Measurements from ENCODE around the gene KIAA1671.
"Not testable (repeated sequence)": the region's sequence is repeated elsewhere in the genome, so short reads cannot be mapped to it uniquely, and the experiment has no call there.

Gene KIAA1671

DNA sequence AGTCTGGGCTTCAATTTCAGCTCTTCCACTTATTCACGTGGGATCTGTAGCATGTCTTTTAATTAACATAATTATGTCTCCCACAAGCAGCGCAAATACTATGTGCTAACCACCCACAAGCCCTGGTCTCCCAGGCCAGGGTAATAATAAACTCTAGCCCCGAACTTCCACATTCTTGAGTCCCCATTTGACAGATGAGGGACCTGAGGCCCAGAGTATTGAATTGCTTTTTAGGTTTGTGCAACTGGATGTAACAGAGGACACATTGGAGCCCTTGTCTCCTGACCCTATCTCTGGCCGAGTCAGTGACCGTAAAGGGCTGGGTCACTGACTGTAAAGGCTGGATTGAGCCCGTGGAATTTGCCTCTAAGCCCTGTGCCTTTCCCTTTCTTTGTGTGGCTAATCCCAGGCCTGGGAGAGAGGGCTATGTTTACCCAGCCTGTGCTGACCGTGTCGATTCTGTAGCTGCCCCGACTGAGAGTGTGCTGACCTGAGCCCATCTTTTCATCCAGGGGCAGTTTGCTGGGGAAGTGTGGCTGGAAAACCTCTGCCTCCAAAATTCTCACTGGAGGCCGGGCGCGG lies 270.8 kb downstream of the KIAA1671 start:
- WGBS (ENCODE audit: extremely low coverage, insufficient coverage, insufficient read length) = no CpG with 5 or more reads among the region's 12 CpGs
- Histone ChIP-seq H3K79me2 (ENCODE audit: control insufficient read depth, insufficient read depth, low read length, poor library complexity) (no peaks in the 10 kb centered on the region), H2BK120ac (ENCODE audit: insufficient read depth, low read length, poor library complexity) (no peak overlapping the region)

DNA sequence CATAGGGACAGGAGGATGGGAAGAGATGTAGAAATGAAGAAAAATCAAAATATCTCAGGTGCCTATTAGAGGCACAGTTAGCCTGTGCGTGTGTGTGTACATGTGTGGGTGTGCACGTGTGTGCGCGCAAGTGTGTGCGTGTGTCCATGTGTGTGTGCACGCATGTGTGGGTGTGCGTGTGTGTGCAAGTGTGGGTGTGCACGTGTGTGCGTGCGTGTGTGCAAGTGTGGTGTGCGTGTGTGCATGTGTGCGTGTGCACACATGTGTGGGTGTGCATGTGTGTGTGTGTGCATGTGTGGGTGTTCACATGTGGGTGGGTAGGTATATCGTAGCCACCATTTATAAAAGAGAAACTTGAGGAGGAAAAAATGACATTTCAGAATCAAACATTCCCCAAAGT lies 276.3 kb downstream of the KIAA1671 start:
- Histone ChIP-seq H2BK12ac (ENCODE audit: low read length) (no peak overlapping the region), H4K91ac (ENCODE audit: low read depth, low read length) (no peak overlapping the region), H3K4me3 (ENCODE audit: low read depth, low read length) (peak overlapping the region; percentile 63), H4K8ac (ENCODE audit: low read depth, low read length) (no peak overlapping the region), H3K4ac (ENCODE audit: low read depth, low read length) (no peak overlapping the region), H3K14ac (ENCODE audit: low read length) (no peak overlapping the region), H3K23ac (ENCODE audit: low read length) (no peak overlapping the region), H3K9ac (ENCODE audit: low read length) (no peak overlapping the region), H3K9me3 (ENCODE audit: insufficient read depth, low read depth, low read length) (peaks cover 2% of the 10 kb centered on the region), H3K79me2 (ENCODE audit: control insufficient read depth, insufficient read depth, low read length, poor library complexity) (no peaks in the 10 kb centered on the region), H2AK5ac (ENCODE audit: low read length) (no peak overlapping the region), H3K4me1 (ENCODE audit: control insufficient read depth in 1 of 2, insufficient read depth in 2 of 2, low read length in 2 of 2) (no peaks in the 10 kb centered on the region), H4K12ac (ENCODE audit: low read depth, low read length) (no peak overlapping the region), H3K36me3 (ENCODE audit: control insufficient read depth in 1 of 2, insufficient read depth in 2 of 2, low read length in 2 of 2) (no peaks in the 10 kb centered on the region), H3K79me1 (ENCODE audit: low read length) (no peaks in the 10 kb centered on the region), H3K4me2 (ENCODE audit: low read length) (no peak overlapping the region), H3K27me3 (ENCODE audit: insufficient read depth, low read length) (no peaks in the 10 kb centered on the region), H3K27ac (ENCODE audit: low read depth, low read length) (no peak overlapping the region), H3K18ac (ENCODE audit: low read length) (no peak overlapping the region), H2BK120ac (ENCODE audit: insufficient read depth, low read length, poor library complexity) (no peak overlapping the region), H2AFZ (ENCODE audit: insufficient read depth, low read length, poor library complexity) (no peak overlapping the region), H2BK5ac (ENCODE audit: low read depth, low read length, poor library complexity) (no peak overlapping the region)
- no CpG with 5 or more reads among the region's 13 CpGs for WGBS (ENCODE audit: extremely low coverage, insufficient coverage, insufficient read length)
- no peak for DNase-seq

More for the DNA sequence above, 270.8 kb downstream of the KIAA1671 start:
- Histone ChIP-seq H2BK12ac (ENCODE audit: low read length) (no peak overlapping the region), H3K9ac (ENCODE audit: low read length) (no peak overlapping the region), H2BK5ac (ENCODE audit: low read depth, low read length, poor library complexity) (no peak overlapping the region), H4K8ac (ENCODE audit: low read depth, low read length) (no peak overlapping the region), H3K4ac (ENCODE audit: low read depth, low read length) (no peak overlapping the region), H3K9me3 (ENCODE audit: insufficient read depth, low read depth, low read length) (no peaks in the 10 kb centered on the region), H3K79me1 (ENCODE audit: low read length) (no peaks in the 10 kb centered on the region), H3K14ac (ENCODE audit: low read length) (no peak overlapping the region), H3K27ac (ENCODE audit: low read depth, low read length) (no peak overlapping the region), H3K36me3 (ENCODE audit: control insufficient read depth in 1 of 2, insufficient read depth in 2 of 2, low read length in 2 of 2) (no peaks in the 10 kb centered on the region), H3K23ac (ENCODE audit: low read length) (no peak overlapping the region), H2AFZ (ENCODE audit: insufficient read depth, low read length, poor library complexity) (no peak overlapping the region), H3K27me3 (ENCODE audit: insufficient read depth, low read length) (no peaks in the 10 kb centered on the region), H4K91ac (ENCODE audit: low read depth, low read length) (no peak overlapping the region), H4K12ac (ENCODE audit: low read depth, low read length) (no peak overlapping the region), H3K4me1 (ENCODE audit: control insufficient read depth in 1 of 2, insufficient read depth in 2 of 2, low read length in 2 of 2) (no peaks in the 10 kb centered on the region), H3K4me3 (ENCODE audit: low read depth, low read length) (no peak overlapping the region), H2AK5ac (ENCODE audit: low read length) (no peak overlapping the region), H3K4me2 (ENCODE audit: low read length) (no peak overlapping the region), H3K18ac (ENCODE audit: low read length) (no peak overlapping the region)
- DNase-seq = no peak

- not testable (repeated sequence) for H3K27me3 ChIP-seq (ENCODE audit: insufficient read depth, low read length); H3K4ac ChIP-seq (ENCODE audit: low read depth, low read length); H2BK12ac ChIP-seq (ENCODE audit: low read length); H2AFZ ChIP-seq (ENCODE audit: insufficient read depth, low read length, poor library complexity); H3K4me1 ChIP-seq (ENCODE audit: control insufficient read depth in 1 of 2, insufficient read depth in 2 of 2, low read length in 2 of 2); H2BK120ac ChIP-seq (ENCODE audit: insufficient read depth, low read length, poor library complexity); H3K36me3 ChIP-seq (ENCODE audit: control insufficient read depth in 1 of 2, insufficient read depth in 2 of 2, low read length in 2 of 2); H3K4me2 ChIP-seq (ENCODE audit: low read length); H2BK5ac ChIP-seq (ENCODE audit: low read depth, low read length, poor library complexity); H3K14ac ChIP-seq (ENCODE audit: low read length); H3K27ac ChIP-seq (ENCODE audit: low read depth, low read length); H3K79me2 ChIP-seq (ENCODE audit: control insufficient read depth, insufficient read depth, low read length, poor library complexity); H3K9me3 ChIP-seq (ENCODE audit: insufficient read depth, low read depth, low read length); H3K23ac ChIP-seq (ENCODE audit: low read length); H3K18ac ChIP-seq (ENCODE audit: low read length); H4K8ac ChIP-seq (ENCODE audit: low read depth, low read length); H3K9ac ChIP-seq (ENCODE audit: low read length); H4K91ac ChIP-seq (ENCODE audit: low read depth, low read length); H2AK5ac ChIP-seq (ENCODE audit: low read length); H4K12ac ChIP-seq (ENCODE audit: low read depth, low read length); H3K4me3 ChIP-seq (ENCODE audit: low read depth, low read length); H3K79me1 ChIP-seq (ENCODE audit: low read length)
- no CpG with 5 or more reads among the region's 2 CpGs for WGBS (ENCODE audit: extremely low coverage, insufficient coverage, insufficient read length)
- peak in 1 of 2 donors; percentile 61 for DNase-seq
Measured at GRCh38 chr22:25230760-25231159, 278.2 kb downstream of the KIAA1671 start.

DNA sequence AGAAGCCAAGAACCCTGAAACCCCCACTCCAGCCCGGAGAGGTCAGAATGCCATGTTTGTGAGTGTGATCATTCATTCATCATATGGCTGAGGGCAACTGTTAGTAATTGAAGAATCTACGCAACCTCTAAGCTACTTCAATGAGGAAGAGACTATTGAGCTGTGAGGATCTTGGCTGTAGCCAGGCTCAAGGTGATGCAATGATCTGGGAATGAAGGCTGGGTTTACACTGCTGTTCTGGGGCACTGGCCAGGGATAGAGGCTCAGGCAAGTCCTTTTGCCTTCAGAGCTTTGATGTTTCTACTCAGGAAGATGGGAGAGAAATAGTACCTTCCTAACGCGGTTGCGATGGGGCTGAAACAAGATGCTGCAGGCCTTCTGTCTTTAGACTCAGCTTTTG lies 279.8 kb downstream of the KIAA1671 start:
- DNase-seq = peak in 1 of 2 donors; percentile 13
- no peaks in the 10 kb centered on the region for H3K36me3 ChIP-seq (ENCODE audit: control insufficient read depth in 1 of 2, insufficient read depth in 2 of 2, low read length in 2 of 2)
- H3K9me3 ChIP-seq (ENCODE audit: insufficient read depth, low read depth, low read length) = peaks cover 2% of the 10 kb centered on the region
- no peak overlapping the region for H2BK5ac ChIP-seq (ENCODE audit: low read depth, low read length, poor library complexity)
- H2BK120ac ChIP-seq (ENCODE audit: insufficient read depth, low read length, poor library complexity) = no peak overlapping the region
- no peak overlapping the region for H3K4me2 ChIP-seq (ENCODE audit: low read length)
- H3K23ac ChIP-seq (ENCODE audit: low read length) = no peak overlapping the region
- no peak overlapping the region for H2AFZ ChIP-seq (ENCODE audit: insufficient read depth, low read length, poor library complexity)
- no peak overlapping the region for H4K8ac ChIP-seq (ENCODE audit: low read depth, low read length)
- H3K4me1 ChIP-seq (ENCODE audit: control insufficient read depth in 1 of 2, insufficient read depth in 2 of 2, low read length in 2 of 2) = peaks cover 0 to 2% of the 10 kb centered on the region in 2 experiments
- no peak overlapping the region for H3K4ac ChIP-seq (ENCODE audit: low read depth, low read length)
- no peak overlapping the region for H3K14ac ChIP-seq (ENCODE audit: low read length)
- H4K91ac ChIP-seq (ENCODE audit: low read depth, low read length) = no peak overlapping the region
- H3K18ac ChIP-seq (ENCODE audit: low read length) = no peak overlapping the region
- H3K79me2 ChIP-seq (ENCODE audit: control insufficient read depth, insufficient read depth, low read length, poor library complexity) = no peaks in the 10 kb centered on the region
- H3K27ac ChIP-seq (ENCODE audit: low read depth, low read length) = no peak overlapping the region
- H3K9ac ChIP-seq (ENCODE audit: low read length) = no peak overlapping the region
- no peak overlapping the region for H3K4me3 ChIP-seq (ENCODE audit: low read depth, low read length)
- no peak overlapping the region for H2AK5ac ChIP-seq (ENCODE audit: low read length)
- WGBS (ENCODE audit: extremely low coverage, insufficient coverage, insufficient read length) = no CpG with 5 or more reads among the region's 5 CpGs
- H4K12ac ChIP-seq (ENCODE audit: low read depth, low read length) = no peak overlapping the region
- H2BK12ac ChIP-seq (ENCODE audit: low read length) = no peak overlapping the region
- no peaks in the 10 kb centered on the region for H3K27me3 ChIP-seq (ENCODE audit: insufficient read depth, low read length)
- no peaks in the 10 kb centered on the region for H3K79me1 ChIP-seq (ENCODE audit: low read length)
